Bronchial epithelial cell (primary cell): ENCODE results near the gene FBXL22. TPM values are rescaled to one million over a fixed set of nuclear protein-coding genes. Genes with fewer than 3 reads are reported as not detected.
"Not testable (repeated sequence)": the region's sequence is repeated elsewhere in the genome, so short reads cannot be mapped to it uniquely, and the experiment has no call there.

Experiments
- DNase-seq: peaks from one replicate; pipeline ENCODE4 v3.0.0-alpha.2; 2010; ENCODE audit warnings: low read depth
- FAIRE-seq: peaks from 2 replicates; lab custom pipeline; 2011; peaks lifted over from hg19 to GRCh38; lab: Jason Lieb, UNC
- H3K27me3 ChIP-seq: 2 replicates; pipeline ENCODE4 v1.5.1; 2011; ENCODE audit warnings: low read length; ENCODE audit not compliant: control insufficient read depth, insufficient read depth
- H3K36me3 ChIP-seq: 2 replicates; pipeline ENCODE4 v1.5.1; 2011; ENCODE audit warnings: low read length; ENCODE audit not compliant: control insufficient read depth, insufficient read depth
- H3K4me3 ChIP-seq: 2 replicates; pipeline ENCODE4 v1.5.1; 2011; ENCODE audit warnings: mild to moderate bottlenecking, low read depth, low read length, control low read depth
- CTCF ChIP-seq: IDR thresholded peaks from 2 replicates; pipeline ENCODE4 v1.5.1; 2011; ENCODE audit warnings: mild to moderate bottlenecking, moderate library complexity, low read length, control low read depth, inconsistent platforms; ENCODE audit not compliant: insufficient read depth, severe bottlenecking
- total RNA-seq: library from RNA; depleted of rRNA; stranded (reverse); fragments of >200 nt; gene quantifications from 2 replicates; pipeline ENCODE4 v1.2.1, GENCODE V29; 2014

The FBXL22 gene
- total RNA-seq, 1 donor from 2014 or later: under 0.01 TPM

- H3K27me3 ChIP-seq: no peaks in the 10 kb centered on the region
- H3K36me3 ChIP-seq: peaks cover 7% of the 10 kb centered on the region
- TF ChIP-seq CTCF: no peak
- no peak for FAIRE-seq
- DNase-seq: no peak
- no peak overlapping the region for H3K4me3 ChIP-seq
These were observed 11.8 kb downstream of the FBXL22 start for GRCh38 chr15:63608989-63609388.

- Histone ChIP-seq H3K4me3 (no peak overlapping the region), H3K36me3 (peaks cover 8% of the 10 kb centered on the region), H3K27me3 (no peaks in the 10 kb centered on the region)
- no peak for DNase-seq
- no peak for FAIRE-seq
- TF ChIP-seq CTCF: no peak
These were observed 12.3 kb downstream of the FBXL22 start for GRCh38 chr15:63609448-63609847.

GRCh38 chr15:63610209-63610841 lies 13.1 kb downstream of the FBXL22 start:
- Histone ChIP-seq H3K4me3 (no peak overlapping the region), H3K36me3 (peaks cover 9% of the 10 kb centered on the region), H3K27me3 (no peaks in the 10 kb centered on the region)
- DNase-seq (peak; percentile 69), FAIRE-seq (no peak)
- TF ChIP-seq CTCF: peak; percentile 83

GRCh38 chr15:63611177-63611576 lies 14.0 kb downstream of the FBXL22 start:
- TF ChIP-seq CTCF: no peak
- Histone ChIP-seq H3K36me3 (peaks cover 9% of the 10 kb centered on the region), H3K4me3 (no peak overlapping the region), H3K27me3 (no peaks in the 10 kb centered on the region)
- FAIRE-seq: no peak
- no peak for DNase-seq

- FAIRE-seq: no peak
- no peaks in the 10 kb centered on the region for H3K27me3 ChIP-seq
- no peak for TF ChIP-seq CTCF
- H3K4me3 ChIP-seq: no peak overlapping the region
- H3K36me3 ChIP-seq: peaks cover 9% of the 10 kb centered on the region
- DNase-seq: no peak
These were observed 15.1 kb downstream of the FBXL22 start for GRCh38 chr15:63612300-63612699.

- no peak overlapping the region for H3K4me3 ChIP-seq
- no peak for TF ChIP-seq CTCF
- no peak for FAIRE-seq
- peaks cover 6% of the 10 kb centered on the region for H3K36me3 ChIP-seq
- no peaks in the 10 kb centered on the region for H3K27me3 ChIP-seq
- DNase-seq: peak; percentile 28
These were observed 18.7 kb downstream of the FBXL22 start for GRCh38 chr15:63615935-63616334.

GRCh38 chr15:63617147-63617546 lies 20.0 kb downstream of the FBXL22 start:
- DNase-seq, FAIRE-seq: not testable (repeated sequence)

GRCh38 chr15:63617627-63618026 lies 20.4 kb downstream of the FBXL22 start:
- FAIRE-seq: not testable (repeated sequence)

More at GRCh38 chr15:63617147-63617546, 20.0 kb downstream of the FBXL22 start:
- H3K27me3 ChIP-seq, H3K4me3 ChIP-seq, H3K36me3 ChIP-seq: not testable (repeated sequence)

GRCh38 chr15:63620760-63621159 lies 23.6 kb downstream of the FBXL22 start:
- not testable (repeated sequence) for H3K27me3 ChIP-seq, H3K4me3 ChIP-seq, DNase-seq, FAIRE-seq, H3K36me3 ChIP-seq

More at GRCh38 chr15:63617627-63618026, 20.4 kb downstream of the FBXL22 start:
- not testable (repeated sequence) for DNase-seq, H3K36me3 ChIP-seq, H3K4me3 ChIP-seq, H3K27me3 ChIP-seq
